Stimulated activated CD4-positive, alpha-beta T cell treated with anti-CD3 and anti-CD28 coated beads, Interleukin-1b, Interleukin-23, amount 100 ng/mL, for 4 hours (primary cell): ENCODE data around the gene RANBP17.

ENCODE experiments used
- DNase-seq, 2 donors: peaks; one replicate each; pipeline ENCODE4 v3.0.0-alpha.2; 2020; ENCODE audit warnings: low read depth in 2 of 2

The RANBP17 gene

GRCh38 chr5:171249460-171249859 lies 387.6 kb downstream of the RANBP17 start:
- no peak for DNase-seq

GRCh38 chr5:171250738-171251137 lies 388.9 kb downstream of the RANBP17 start:
- no peak for DNase-seq

- no peak for DNase-seq
Measured at GRCh38 chr5:171251519-171251918, 389.7 kb downstream of the RANBP17 start.

GRCh38 chr5:171252674-171253073 lies 390.9 kb downstream of the RANBP17 start:
- no peak for DNase-seq

- no peak for DNase-seq
Measured at GRCh38 chr5:171258737-171259415, 397.1 kb downstream of the RANBP17 start.

- DNase-seq, result no peak
Measured at GRCh38 chr5:171261361-171261760, 399.5 kb downstream of the RANBP17 start.

GRCh38 chr5:171261904-171262303 lies 400.1 kb downstream of the RANBP17 start:
- no peak for DNase-seq

- no peak for DNase-seq
Measured at GRCh38 chr5:171263181-171263580, 401.4 kb downstream of the RANBP17 start.

GRCh38 chr5:171264843-171265242 lies 403.0 kb downstream of the RANBP17 start:
- no peak for DNase-seq

- no peak for DNase-seq
Measured at GRCh38 chr5:171268700-171269620, 407.1 kb downstream of the RANBP17 start.

GRCh38 chr5:171269717-171270116 lies 407.9 kb downstream of the RANBP17 start:
- no peak for DNase-seq

- no peak for DNase-seq
Measured at GRCh38 chr5:171270136-171270535, 408.3 kb downstream of the RANBP17 start.

GRCh38 chr5:171271798-171272197 lies 410.0 kb downstream of the RANBP17 start:
- DNase-seq, result no peak

GRCh38 chr5:171272996-171273970 lies 411.5 kb downstream of the RANBP17 start:
- no peak for DNase-seq

- no peak for DNase-seq
Measured at GRCh38 chr5:171275841-171276544, 414.2 kb downstream of the RANBP17 start.

GRCh38 chr5:171283753-171284152 lies 421.9 kb downstream of the RANBP17 start:
- DNase-seq, result no peak

GRCh38 chr5:171285465-171285864 lies 423.6 kb downstream of the RANBP17 start:
- DNase-seq, result no peak

GRCh38 chr5:171288066-171288465 lies 426.2 kb downstream of the RANBP17 start:
- DNase-seq, result no peak

- DNase-seq, result no peak
Measured at GRCh38 chr5:171291371-171291770, 429.6 kb downstream of the RANBP17 start.

- DNase-seq, result no peak
Measured at GRCh38 chr5:171295299-171295698, 433.5 kb downstream of the RANBP17 start.

GRCh38 chr5:171295801-171296200 lies 434.0 kb downstream of the RANBP17 start:
- DNase-seq, result no peak
